ENCODE measurements around the gene ZNF14.

ZNF14 gene

GRCh38 chr19:19751846-19752245 is 18.9 kb upstream of the ZNF14 start:
- no peak overlapping the region for H3K4me3 ChIP-seq (ENCODE audit: low read length)
- no peaks in the 10 kb centered on the region for H3K4me1 ChIP-seq (ENCODE audit: insufficient read depth, low read length)
- H3K36me3 ChIP-seq (ENCODE audit: insufficient read depth, low read depth, low read length) = no peaks in the 10 kb centered on the region
- H3K9ac ChIP-seq (ENCODE audit: low read depth, low read length) = no peak overlapping the region
- H3K27ac ChIP-seq (ENCODE audit: low read length) = no peak overlapping the region
- no peaks in the 10 kb centered on the region for H3K27me3 ChIP-seq (ENCODE audit: insufficient read depth, low read length)
- H3K9me3 ChIP-seq (ENCODE audit: insufficient read depth, low read depth, low read length) = peaks cover 18% of the 10 kb centered on the region

DNA sequence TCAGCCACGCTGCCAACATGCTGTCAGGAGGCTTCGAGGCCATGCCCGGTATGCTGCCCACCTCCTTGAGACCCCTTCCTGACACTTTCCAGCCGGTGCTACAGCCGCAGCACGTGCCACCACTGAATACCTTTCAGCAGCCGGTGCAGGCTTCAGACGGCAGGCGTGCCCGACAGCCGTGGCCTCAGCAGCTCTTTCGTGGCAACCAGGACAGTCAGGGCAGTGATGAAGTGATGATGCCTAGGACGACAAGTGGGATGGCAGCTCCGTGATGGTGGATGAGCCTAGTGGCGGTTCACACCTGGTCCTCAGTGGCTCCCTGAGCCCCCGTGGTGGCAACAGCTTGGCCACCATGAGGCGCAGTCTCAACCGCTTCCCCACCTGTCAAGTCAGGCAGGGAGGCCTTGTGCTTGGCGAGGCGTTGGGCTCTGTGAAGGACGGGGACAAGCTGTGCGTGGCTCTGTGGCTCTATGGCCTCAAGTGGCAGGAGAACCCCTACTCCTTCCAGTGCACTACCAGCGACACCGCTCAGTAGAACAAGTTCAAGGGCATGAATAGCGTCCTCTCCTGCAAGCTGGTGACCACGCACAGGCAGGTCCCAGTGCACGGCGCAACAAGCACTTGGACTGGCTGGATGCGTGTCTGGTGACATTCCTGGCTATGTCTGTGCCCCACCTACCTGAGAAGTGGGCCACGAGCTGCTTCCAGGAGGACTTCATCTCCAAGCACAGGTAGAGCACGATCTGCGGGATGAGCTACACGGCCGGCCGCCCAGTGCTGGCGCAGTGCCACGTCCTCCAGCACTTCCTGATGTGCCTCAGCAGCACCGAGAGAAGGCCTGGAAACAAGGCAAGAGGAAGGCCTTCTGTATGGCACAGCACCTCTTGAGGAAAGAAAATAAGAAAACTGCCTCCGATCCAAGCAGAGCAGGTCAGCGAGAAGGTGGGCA is 18.2 kb upstream of the ZNF14 start:
- H3K27ac ChIP-seq (ENCODE audit: low read length) = no peak overlapping the region
- H3K4me1 ChIP-seq (ENCODE audit: insufficient read depth, low read length) = no peaks in the 10 kb centered on the region
- H3K36me3 ChIP-seq (ENCODE audit: insufficient read depth, low read depth, low read length) = no peaks in the 10 kb centered on the region
- no peaks in the 10 kb centered on the region for H3K27me3 ChIP-seq (ENCODE audit: insufficient read depth, low read length)
- no peak overlapping the region for H3K9ac ChIP-seq (ENCODE audit: low read depth, low read length)
- peaks cover 18% of the 10 kb centered on the region for H3K9me3 ChIP-seq (ENCODE audit: insufficient read depth, low read depth, low read length)
- H3K4me3 ChIP-seq (ENCODE audit: low read length) = no peak overlapping the region

DNA sequence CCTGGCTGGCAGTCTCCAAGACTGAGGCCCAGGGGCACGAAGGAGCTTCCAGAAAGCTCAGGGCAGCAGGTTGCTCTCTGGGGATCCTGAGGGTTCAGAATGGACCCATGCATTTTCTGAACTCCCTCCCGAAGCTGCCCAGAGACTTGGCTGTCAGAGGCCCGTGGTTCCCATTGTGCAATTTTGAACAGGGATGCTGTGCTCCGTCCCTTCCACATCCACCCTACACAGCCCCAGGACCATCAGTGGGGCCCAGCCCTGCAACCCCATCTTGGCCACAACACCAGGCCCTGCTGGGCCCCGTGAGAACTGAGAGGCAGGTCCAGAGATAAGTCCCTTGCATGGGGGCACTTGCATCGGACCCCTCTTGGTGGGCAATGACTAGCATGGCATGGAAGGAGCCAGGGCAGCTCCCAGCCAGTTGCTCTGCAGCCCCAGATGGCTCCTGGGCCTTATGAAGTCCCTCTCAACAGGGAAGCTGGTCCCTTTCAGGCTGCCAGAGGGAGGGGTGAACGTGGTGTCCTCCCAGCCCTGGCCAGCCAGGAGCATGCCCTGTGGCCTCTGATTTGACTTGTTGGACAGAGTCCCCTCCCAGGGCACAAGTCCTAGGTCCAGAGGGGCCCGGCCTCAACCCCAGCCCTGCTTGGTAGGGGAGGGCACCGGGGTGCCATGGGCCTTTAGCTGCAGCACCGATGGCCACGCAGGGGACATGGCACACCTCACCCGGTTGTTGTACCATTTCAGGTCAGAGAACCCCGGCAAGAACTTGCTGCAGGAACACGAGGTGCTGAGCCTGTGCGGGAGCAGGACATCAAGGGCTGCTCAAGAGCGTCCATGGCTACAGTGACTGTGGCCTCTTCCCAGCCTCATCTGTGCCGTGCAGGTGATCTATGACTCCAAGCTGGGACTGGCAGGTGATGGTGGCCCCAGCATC is 17.3 kb upstream of the ZNF14 start:
- Histone ChIP-seq H3K27me3 (ENCODE audit: insufficient read depth, low read length) (no peaks in the 10 kb centered on the region), H3K9me3 (ENCODE audit: insufficient read depth, low read depth, low read length) (peaks cover 18% of the 10 kb centered on the region), H3K27ac (ENCODE audit: low read length) (no peak overlapping the region), H3K4me3 (ENCODE audit: low read length) (no peak overlapping the region), H3K4me1 (ENCODE audit: insufficient read depth, low read length) (no peaks in the 10 kb centered on the region), H3K9ac (ENCODE audit: low read depth, low read length) (no peak overlapping the region), H3K36me3 (ENCODE audit: insufficient read depth, low read depth, low read length) (no peaks in the 10 kb centered on the region)

DNA sequence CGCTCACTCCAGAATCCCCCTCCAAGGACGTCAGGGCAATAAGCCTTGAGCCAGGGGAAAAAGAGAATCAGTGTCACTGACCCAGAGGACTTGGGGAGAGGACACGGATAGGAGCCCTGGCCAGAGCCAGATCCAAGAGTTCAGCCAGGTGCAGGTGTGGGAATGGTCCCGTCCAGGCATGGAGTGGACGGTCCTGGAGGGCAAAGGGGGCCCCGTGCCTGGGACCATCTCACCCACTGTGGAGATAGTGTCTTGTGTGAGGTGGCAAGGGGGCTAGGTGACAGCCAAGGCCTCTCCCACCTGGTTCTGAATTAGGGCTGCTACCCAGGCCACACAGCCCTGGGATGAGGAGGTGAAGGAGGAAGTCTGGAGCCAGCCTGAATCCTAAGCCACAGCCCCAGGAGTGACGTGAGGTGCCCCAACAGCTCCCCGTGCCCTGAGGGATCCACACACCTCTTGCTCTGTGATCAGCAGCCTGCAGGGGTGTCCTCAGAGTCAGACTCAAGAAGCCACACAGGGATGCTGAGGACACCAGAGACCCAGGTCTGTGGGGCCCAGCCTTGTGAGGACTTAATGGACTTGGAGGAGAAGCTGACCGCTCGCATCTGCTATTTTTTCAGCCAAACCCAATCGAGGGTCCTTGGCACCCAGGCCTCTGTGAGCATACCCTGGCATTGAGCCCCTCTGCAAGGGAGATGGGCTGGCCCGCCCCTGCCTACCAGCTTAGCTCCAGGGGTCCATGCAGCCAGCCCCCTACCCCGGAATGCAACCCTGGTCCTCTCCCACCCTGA is 16.4 kb upstream of the ZNF14 start:
- H3K27ac ChIP-seq (ENCODE audit: low read length) = no peak overlapping the region
- no peak overlapping the region for H3K4me3 ChIP-seq (ENCODE audit: low read length)
- H3K4me1 ChIP-seq (ENCODE audit: insufficient read depth, low read length) = no peaks in the 10 kb centered on the region
- H3K27me3 ChIP-seq (ENCODE audit: insufficient read depth, low read length) = no peaks in the 10 kb centered on the region
- peaks cover 18% of the 10 kb centered on the region for H3K9me3 ChIP-seq (ENCODE audit: insufficient read depth, low read depth, low read length)
- no peak overlapping the region for H3K9ac ChIP-seq (ENCODE audit: low read depth, low read length)
- H3K36me3 ChIP-seq (ENCODE audit: insufficient read depth, low read depth, low read length) = no peaks in the 10 kb centered on the region

- no peaks in the 10 kb centered on the region for H3K4me1 ChIP-seq (ENCODE audit: insufficient read depth, low read length)
- H3K9ac ChIP-seq (ENCODE audit: low read depth, low read length) = no peak overlapping the region
- H3K4me3 ChIP-seq (ENCODE audit: low read length) = no peak overlapping the region
- no peak overlapping the region for H3K27ac ChIP-seq (ENCODE audit: low read length)
- H3K27me3 ChIP-seq (ENCODE audit: insufficient read depth, low read length) = no peaks in the 10 kb centered on the region
- H3K9me3 ChIP-seq (ENCODE audit: insufficient read depth, low read depth, low read length) = peaks cover 11% of the 10 kb centered on the region
- no peaks in the 10 kb centered on the region for H3K36me3 ChIP-seq (ENCODE audit: insufficient read depth, low read depth, low read length)
These were observed 15.5 kb upstream of the ZNF14 start for GRCh38 chr19:19748249-19748938.

DNA sequence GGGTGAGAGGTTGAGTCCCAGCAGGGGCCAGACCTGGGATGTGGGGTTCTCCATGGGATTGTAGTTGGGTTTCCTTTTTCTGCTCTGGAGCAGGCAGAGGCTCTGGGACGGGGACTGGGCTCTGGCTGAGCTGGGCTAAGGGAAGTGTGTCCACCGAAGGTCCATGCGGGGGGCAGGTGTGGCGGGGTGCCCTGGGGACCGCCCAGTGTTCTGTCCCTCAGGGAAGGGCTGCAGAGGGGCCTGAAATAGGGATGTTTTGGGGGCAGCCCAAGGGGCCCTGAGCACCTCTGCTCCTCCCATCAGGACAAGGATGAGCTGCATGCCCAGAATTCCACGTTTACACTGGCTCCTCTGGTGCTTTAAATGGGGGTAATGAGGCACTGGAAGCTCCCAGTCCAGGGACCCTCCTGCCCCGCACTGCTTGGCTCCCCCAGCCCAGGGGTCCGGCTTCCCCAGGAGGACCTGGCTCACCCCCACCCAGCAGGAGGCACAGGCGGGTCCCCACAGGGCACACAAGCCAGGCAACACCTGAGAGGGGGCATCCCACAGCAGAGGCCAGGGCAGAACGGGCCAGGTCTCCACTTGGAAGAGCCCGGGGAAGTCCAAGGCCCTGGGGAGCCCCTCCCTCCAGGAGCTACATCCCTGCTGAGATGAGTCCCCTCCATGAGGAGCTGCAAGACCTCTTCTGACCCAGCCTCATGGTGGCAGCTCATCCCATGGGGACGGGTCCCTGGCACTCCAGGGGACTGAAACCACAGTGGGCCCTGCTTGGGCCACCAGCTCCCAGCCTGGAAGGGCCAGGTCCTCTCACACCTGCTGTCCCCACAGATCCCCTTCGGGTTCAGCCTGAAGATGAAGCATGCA is 14.7 kb upstream of the ZNF14 start:
- H3K4me1 ChIP-seq (ENCODE audit: insufficient read depth, low read length) = no peaks in the 10 kb centered on the region
- no peak overlapping the region for H3K4me3 ChIP-seq (ENCODE audit: low read length)
- H3K9me3 ChIP-seq (ENCODE audit: insufficient read depth, low read depth, low read length) = peaks cover 7% of the 10 kb centered on the region
- no peaks in the 10 kb centered on the region for H3K27me3 ChIP-seq (ENCODE audit: insufficient read depth, low read length)
- no peak overlapping the region for H3K9ac ChIP-seq (ENCODE audit: low read depth, low read length)
- H3K36me3 ChIP-seq (ENCODE audit: insufficient read depth, low read depth, low read length) = no peaks in the 10 kb centered on the region
- H3K27ac ChIP-seq (ENCODE audit: low read length) = no peak overlapping the region

DNA sequence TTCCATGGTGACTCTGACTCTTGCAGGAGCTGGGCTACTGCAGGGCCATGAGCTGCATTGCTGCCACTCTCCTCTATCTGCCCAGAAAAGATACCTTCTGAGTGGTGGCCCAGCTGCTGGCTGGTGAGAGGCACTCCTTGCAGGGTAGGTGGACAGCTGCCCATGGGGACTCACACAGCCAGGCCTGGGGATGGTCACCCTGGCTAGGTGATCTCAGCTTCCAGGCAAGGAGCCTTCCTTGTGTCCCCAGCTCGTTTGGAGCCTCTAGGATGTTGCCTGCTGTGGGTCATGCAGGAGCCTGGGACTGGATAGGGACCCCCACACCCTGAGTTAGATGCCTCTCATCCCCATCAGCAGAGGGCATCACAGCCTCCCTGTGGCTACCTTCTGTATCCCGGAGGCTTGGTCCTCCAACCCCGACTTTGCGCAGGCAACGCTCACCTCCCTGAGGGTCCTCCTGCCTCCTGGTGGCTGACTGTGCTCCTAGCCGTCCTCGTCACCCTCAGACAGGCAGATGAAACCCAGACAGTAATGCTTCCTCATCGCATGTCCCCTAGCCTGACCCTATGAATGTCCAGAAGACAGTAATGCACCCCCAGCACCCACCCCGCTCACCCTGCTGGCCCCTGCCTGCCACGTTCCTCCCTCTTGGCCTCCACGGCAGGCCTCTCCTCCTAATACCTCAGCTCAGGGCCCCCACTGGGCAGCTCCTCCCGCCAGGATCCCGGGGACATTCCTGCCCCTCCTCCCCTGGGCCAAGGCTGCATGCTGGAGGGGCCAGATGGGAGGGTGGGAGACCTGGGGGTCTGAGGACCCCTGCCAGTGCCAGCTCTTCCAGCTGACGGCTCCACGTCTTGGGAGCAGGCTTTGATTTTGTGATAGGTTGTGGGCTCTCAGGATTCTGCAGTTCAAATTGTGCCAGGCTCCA is 13.6 kb upstream of the ZNF14 start:
- no peak overlapping the region for H3K9ac ChIP-seq (ENCODE audit: low read depth, low read length)

DNA sequence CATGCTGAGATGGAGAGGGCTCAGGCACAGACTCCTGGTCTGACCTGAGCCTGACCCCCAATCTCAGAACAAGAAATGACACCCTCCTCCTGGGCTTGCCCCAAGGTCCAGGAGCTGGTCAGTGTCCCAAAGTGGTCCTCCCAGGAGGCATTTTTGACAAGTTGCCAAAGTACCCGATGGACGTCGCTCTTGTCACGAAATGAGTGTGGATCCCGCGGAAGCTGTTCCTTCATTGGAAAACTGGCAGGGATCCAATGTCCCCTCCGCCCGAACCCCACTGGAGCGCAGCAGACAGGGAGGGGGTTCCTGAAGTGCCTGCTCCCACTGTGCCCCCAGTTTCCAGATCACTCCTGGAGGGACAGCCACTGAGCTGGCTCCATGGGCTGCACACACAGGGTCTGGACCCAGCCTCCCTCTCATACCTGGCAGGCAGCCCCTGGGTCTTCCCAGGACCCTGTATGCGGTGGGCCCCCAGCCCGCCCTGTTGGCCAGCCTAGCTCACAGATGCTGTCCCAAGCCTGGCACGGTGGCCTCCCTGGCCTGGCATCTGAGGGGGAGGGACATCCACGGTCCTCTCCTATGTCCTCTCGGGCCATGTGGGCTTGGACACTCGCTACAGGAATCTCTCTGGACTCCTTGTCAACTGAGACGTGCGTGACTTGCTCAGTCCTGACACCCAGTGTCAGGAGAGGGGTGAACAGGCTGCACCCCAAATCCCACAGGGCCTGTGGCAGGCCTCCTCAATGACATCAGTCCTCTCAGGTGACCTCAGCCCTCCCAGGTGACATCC is 12.8 kb upstream of the ZNF14 start:
- no peak overlapping the region for H3K4me3 ChIP-seq (ENCODE audit: low read length)
- H3K27me3 ChIP-seq (ENCODE audit: insufficient read depth, low read length) = no peaks in the 10 kb centered on the region
- peaks cover 1% of the 10 kb centered on the region; the same call in 1 of the 2 replicates for H3K9me3 ChIP-seq (ENCODE audit: insufficient read depth, low read depth, low read length)
- H3K9ac ChIP-seq (ENCODE audit: low read depth, low read length) = no peak overlapping the region
- H3K27ac ChIP-seq (ENCODE audit: low read length) = no peak overlapping the region
- no peaks in the 10 kb centered on the region for H3K4me1 ChIP-seq (ENCODE audit: insufficient read depth, low read length)
- no peaks in the 10 kb centered on the region for H3K36me3 ChIP-seq (ENCODE audit: insufficient read depth, low read depth, low read length)

More for the DNA sequence above, 13.6 kb upstream of the ZNF14 start:
- no peaks in the 10 kb centered on the region for H3K36me3 ChIP-seq (ENCODE audit: insufficient read depth, low read depth, low read length)
- H3K4me1 ChIP-seq (ENCODE audit: insufficient read depth, low read length) = no peaks in the 10 kb centered on the region
- no peaks in the 10 kb centered on the region for H3K27me3 ChIP-seq (ENCODE audit: insufficient read depth, low read length)
- no peak overlapping the region for H3K27ac ChIP-seq (ENCODE audit: low read length)
- H3K9me3 ChIP-seq (ENCODE audit: insufficient read depth, low read depth, low read length) = peaks cover 6% of the 10 kb centered on the region; the same call in 1 of the 2 replicates
- H3K4me3 ChIP-seq (ENCODE audit: low read length) = no peak overlapping the region

GRCh38 chr19:19744641-19745040 is 11.7 kb upstream of the ZNF14 start:
- Histone ChIP-seq H3K27me3 (ENCODE audit: insufficient read depth, low read length) (no peaks in the 10 kb centered on the region), H3K9ac (ENCODE audit: low read depth, low read length) (no peak overlapping the region), H3K4me3 (ENCODE audit: low read length) (no peak overlapping the region), H3K27ac (ENCODE audit: low read length) (no peak overlapping the region), H3K4me1 (ENCODE audit: insufficient read depth, low read length) (no peaks in the 10 kb centered on the region), H3K36me3 (ENCODE audit: insufficient read depth, low read depth, low read length) (no peaks in the 10 kb centered on the region), H3K9me3 (ENCODE audit: insufficient read depth, low read depth, low read length) (no peaks in the 10 kb centered on the region; the same call in 1 of the 2 replicates)

All from iPS-20b (cell line).